HEK293 (cell line): Measurements from ENCODE around the gene GNB3.
A peak's percentile ranks its signal among the peaks of the same experiment; 100 is the strongest.

Experiments used
- CTCF ChIA-PET: fragments of 350-600 bp; formaldehyde crosslinking; extraction: SDS; loops from one replicate; lab custom pipeline; 2021; ENCODE audit warnings: antibody characterized with exemption; lab: Yijun Ruan, JAX
- POLR2A ChIA-PET: fragments of 300-600 bp; formaldehyde crosslinking; extraction: SDS; loops from one replicate; lab custom pipeline; 2020; ENCODE audit warnings: antibody characterized with exemption, inconsistent platforms; lab: Yijun Ruan, JAX
- H3K27ac ChIP-seq: fragments of 200-500 bp; sonication (Bioruptor generic); 2 replicates; pipeline ENCODE4 v1.5.1; 2014; ENCODE audit warnings: low read depth, low read length, control low read depth, inconsistent platforms; ENCODE audit errors: extremely low read depth
- H3K36me3 ChIP-seq, 2 experiments: fragments of 200-500 bp in 1 of 2; sonication (Bioruptor generic) in 1 of 2; 1 replicate in 1 of 2; 2 replicates in 1 of 2; pipeline ENCODE4 v1.5.1; 2014 to 2017; ENCODE audit warnings: inconsistent platforms in 2 of 2, low read length in 2 of 2; ENCODE audit not compliant: control insufficient read depth in 2 of 2, insufficient read depth in 1 of 2
- H3K4me1 ChIP-seq: fragments of 200-500 bp; sonication (Bioruptor generic); 2 replicates; pipeline ENCODE4 v1.5.1; 2014; ENCODE audit warnings: mild to moderate bottlenecking, low read length, inconsistent platforms; ENCODE audit not compliant: control insufficient read depth, insufficient read depth
- H3K4me3 ChIP-seq: 2 replicates; pipeline ENCODE4 v1.5.1; 2011; ENCODE audit warnings: low read depth, mild to moderate bottlenecking, control low read depth, low read length, moderate library complexity
- H3K9me3 ChIP-seq: fragments of 200-500 bp; sonication (Bioruptor generic); 2 replicates; pipeline ENCODE4 v1.5.1; 2014; ENCODE audit warnings: low read depth, low read length, inconsistent platforms; ENCODE audit not compliant: control insufficient read depth, insufficient read depth
- GLIS1 ChIP-seq: fragments of 450-650 bp; formaldehyde crosslinking; IDR thresholded peaks from 2 replicates; pipeline ENCODE4 v1.5.1; 2016; ENCODE audit warnings: missing biosample characterization, missing genetic modification characterization
- GLIS2 ChIP-seq: fragments of 450-650 bp; formaldehyde crosslinking; IDR thresholded peaks from 2 replicates; pipeline ENCODE4 v1.5.1; 2016; ENCODE audit warnings: missing biosample characterization, missing genetic modification characterization
- IKZF3 ChIP-seq: fragments of 450-650 bp; IDR thresholded peaks from 2 replicates; pipeline ENCODE4 v1.5.0; 2018; ENCODE audit warnings: missing biosample characterization, mild to moderate bottlenecking, missing genetic modification characterization, moderate library complexity
- SP7 ChIP-seq: fragments of 450-650 bp; formaldehyde crosslinking; IDR thresholded peaks from 2 replicates; pipeline ENCODE4 v1.5.1; 2016; ENCODE audit warnings: missing biosample characterization, missing genetic modification characterization
- YY2 ChIP-seq: fragments of 450-650 bp; formaldehyde crosslinking; IDR thresholded peaks from 2 replicates; pipeline ENCODE4 v1.5.1; 2016; ENCODE audit warnings: missing biosample characterization, missing genetic modification characterization
- ZBTB20 ChIP-seq: fragments of 450-650 bp; formaldehyde crosslinking; IDR thresholded peaks from 2 replicates; pipeline ENCODE4 v1.5.1; 2016; ENCODE audit warnings: missing biosample characterization, missing genetic modification characterization
- ZNF223 ChIP-seq: fragments of 450-650 bp; formaldehyde crosslinking; IDR thresholded peaks from 2 replicates; pipeline ENCODE4 v1.5.1; 2016; ENCODE audit warnings: missing biosample characterization, missing genetic modification characterization
- ZNF23 ChIP-seq: fragments of 450-650 bp; formaldehyde crosslinking; IDR thresholded peaks from 2 replicates; pipeline ENCODE4 v1.5.1; 2016; ENCODE audit warnings: missing biosample characterization, missing genetic modification characterization, borderline replicate concordance
- ZNF350 ChIP-seq: fragments of 450-650 bp; formaldehyde crosslinking; IDR thresholded peaks from 2 replicates; pipeline ENCODE4 v1.5.0; 2017; ENCODE audit warnings: missing biosample characterization, mild to moderate bottlenecking, missing genetic modification characterization
- ZNF416 ChIP-seq: fragments of 450-650 bp; formaldehyde crosslinking; IDR thresholded peaks from 2 replicates; pipeline ENCODE4 v1.5.1; 2016; ENCODE audit warnings: missing biosample characterization, missing genetic modification characterization
- ZNF473 ChIP-seq: fragments of 450-650 bp; formaldehyde crosslinking; IDR thresholded peaks from 2 replicates; pipeline ENCODE4 v1.5.1; 2017; ENCODE audit warnings: missing biosample characterization, missing genetic modification characterization
- ZNF529 ChIP-seq: fragments of 450-650 bp; formaldehyde crosslinking; IDR thresholded peaks from 2 replicates; pipeline ENCODE4 v1.5.1; 2017; ENCODE audit warnings: missing genetic modification characterization, missing biosample characterization; ENCODE audit not compliant: insufficient replicate concordance
- ZNF76 ChIP-seq: fragments of 450-650 bp; formaldehyde crosslinking; IDR thresholded peaks from 2 replicates; pipeline ENCODE4; 2016; ENCODE audit warnings: low read depth, missing biosample characterization, missing genetic modification characterization, borderline replicate concordance
- TF ChIP-seq, protein P1 (sequence below): fragments of 450-650 bp; formaldehyde crosslinking; IDR thresholded peaks from 2 replicates; pipeline ENCODE4 v1.5.1; 2016; ENCODE audit warnings: missing biosample characterization, missing genetic modification characterization
- TF ChIP-seq, protein P2 (sequence below): fragments of 450-650 bp; formaldehyde crosslinking; conservative IDR thresholded peaks from 2 replicates; pipeline ENCODE4 v1.5.1; 2016; ENCODE audit warnings: low read depth, missing biosample characterization, missing genetic modification characterization

The GNB3 gene

DNA sequence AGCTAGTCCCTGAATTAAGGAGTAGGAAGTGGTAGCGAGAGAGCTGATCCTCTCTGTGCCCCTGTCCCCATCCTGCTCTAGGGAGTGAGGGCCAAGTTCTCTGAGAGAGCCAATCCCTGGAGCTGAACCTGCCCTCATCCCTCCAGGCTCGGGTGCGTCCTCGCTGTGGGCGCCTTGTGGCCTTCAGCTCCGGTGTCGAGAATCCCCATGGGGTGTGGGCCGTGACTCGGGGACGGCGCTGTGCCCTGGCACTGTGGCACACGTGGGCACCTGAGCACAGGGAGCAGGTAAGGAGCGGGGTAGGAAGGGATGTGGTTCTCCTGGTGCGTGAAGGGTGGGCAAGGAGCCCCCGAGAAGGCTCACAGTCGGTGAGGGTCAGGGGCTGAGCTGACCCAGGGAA lies 1.9 kb upstream of the GNB3 start:
- peaks cover 14 to 89% of the 10 kb centered on the region in 2 experiments; a peak in 2 of 3 replicates for H3K36me3 ChIP-seq
- no peak overlapping the region for H3K27ac ChIP-seq
- CTCF ChIA-PET: interaction anchor here (0.7 to 2.0 kb wide), 3 partner anchors 13 to 115 kb away, joined by 3 to 9 read pairs (median 4); partner anchors contain the start of genes COPS7A and MLF2
- TF ChIP-seq, protein P1, sequence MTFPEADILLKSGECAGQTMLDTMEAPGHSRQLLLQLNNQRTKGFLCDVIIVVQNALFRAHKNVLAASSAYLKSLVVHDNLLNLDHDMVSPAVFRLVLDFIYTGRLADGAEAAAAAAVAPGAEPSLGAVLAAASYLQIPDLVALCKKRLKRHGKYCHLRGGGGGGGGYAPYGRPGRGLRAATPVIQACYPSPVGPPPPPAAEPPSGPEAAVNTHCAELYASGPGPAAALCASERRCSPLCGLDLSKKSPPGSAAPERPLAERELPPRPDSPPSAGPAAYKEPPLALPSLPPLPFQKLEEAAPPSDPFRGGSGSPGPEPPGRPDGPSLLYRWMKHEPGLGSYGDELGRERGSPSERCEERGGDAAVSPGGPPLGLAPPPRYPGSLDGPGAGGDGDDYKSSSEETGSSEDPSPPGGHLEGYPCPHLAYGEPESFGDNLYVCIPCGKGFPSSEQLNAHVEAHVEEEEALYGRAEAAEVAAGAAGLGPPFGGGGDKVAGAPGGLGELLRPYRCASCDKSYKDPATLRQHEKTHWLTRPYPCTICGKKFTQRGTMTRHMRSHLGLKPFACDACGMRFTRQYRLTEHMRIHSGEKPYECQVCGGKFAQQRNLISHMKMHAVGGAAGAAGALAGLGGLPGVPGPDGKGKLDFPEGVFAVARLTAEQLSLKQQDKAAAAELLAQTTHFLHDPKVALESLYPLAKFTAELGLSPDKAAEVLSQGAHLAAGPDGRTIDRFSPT (tag by site-specific recombination): peak; percentile 63
- no peak for TF ChIP-seq SP7 (tag by site-specific recombination)
- POLR2A ChIA-PET: interaction anchor here (1.7 to 6.5 kb wide), 3 partner anchors 9 to 13 kb away, joined by 6 to 62 read pairs (median 8); partner anchors contain the start of genes CDCA3 and USP5
- H3K9me3 ChIP-seq: no peaks in the 10 kb centered on the region
- no peaks in the 10 kb centered on the region for H3K4me1 ChIP-seq
- H3K4me3 ChIP-seq: no peak overlapping the region

DNA sequence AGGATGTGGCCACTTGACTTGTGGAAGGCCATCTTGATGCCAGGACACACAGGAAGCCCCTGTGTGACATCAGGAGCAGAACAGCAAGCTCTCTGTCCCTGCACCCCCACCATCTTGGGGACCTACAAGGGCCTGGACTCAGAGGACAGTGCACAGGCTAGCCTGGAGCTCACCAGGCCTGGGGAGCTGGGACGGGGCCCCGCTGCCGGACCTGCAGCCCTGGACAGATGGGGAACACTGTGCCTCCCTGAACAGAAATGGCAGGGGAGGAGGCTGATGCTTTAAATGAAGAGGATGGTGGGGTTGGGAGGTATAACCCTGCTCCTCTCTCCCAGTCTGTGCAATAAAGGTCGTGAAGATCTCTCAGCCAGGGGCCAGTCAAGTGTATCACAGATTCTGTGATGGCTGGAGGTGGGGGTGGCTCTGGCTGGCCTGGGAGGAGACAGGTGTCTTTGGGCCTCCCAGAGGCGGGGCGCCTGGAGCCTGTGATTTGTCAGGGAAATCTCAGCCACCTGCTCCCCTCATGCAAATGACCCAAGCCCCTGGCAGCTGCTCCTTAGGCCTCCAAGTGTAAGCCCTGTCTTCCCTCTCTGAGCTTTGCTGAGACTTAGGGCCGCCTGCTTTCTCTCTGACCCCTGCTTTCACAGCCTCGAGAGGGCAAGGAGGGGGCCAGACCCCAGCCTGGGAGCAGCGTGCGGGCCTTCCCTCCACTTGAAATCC lies 1.1 kb upstream of the GNB3 start:
- TF ChIP-seq ZNF350 (tag by site-specific recombination) (no peak), ZNF416 (tag by site-specific recombination) (no peak)
- H3K4me1 ChIP-seq: no peaks in the 10 kb centered on the region
- no peak overlapping the region for H3K4me3 ChIP-seq
- POLR2A ChIA-PET: interaction anchor here (1.2 to 6.5 kb wide), 5 partner anchors 9 to 87 kb away, joined by 3 to 62 read pairs (median 6); partner anchors contain the start of genes CDCA3, MLF2 and USP5
- H3K27ac ChIP-seq: no peak overlapping the region
- CTCF ChIA-PET: interaction anchor here (1.0 to 2.0 kb wide), 3 partner anchors 9 to 87 kb away, joined by 3 to 9 read pairs (median 5); partner anchors contain the start of gene MLF2
- no peaks in the 10 kb centered on the region for H3K9me3 ChIP-seq
- peaks cover 18 to 88% of the 10 kb centered on the region in 2 experiments; a peak in 2 of 3 replicates for H3K36me3 ChIP-seq

DNA sequence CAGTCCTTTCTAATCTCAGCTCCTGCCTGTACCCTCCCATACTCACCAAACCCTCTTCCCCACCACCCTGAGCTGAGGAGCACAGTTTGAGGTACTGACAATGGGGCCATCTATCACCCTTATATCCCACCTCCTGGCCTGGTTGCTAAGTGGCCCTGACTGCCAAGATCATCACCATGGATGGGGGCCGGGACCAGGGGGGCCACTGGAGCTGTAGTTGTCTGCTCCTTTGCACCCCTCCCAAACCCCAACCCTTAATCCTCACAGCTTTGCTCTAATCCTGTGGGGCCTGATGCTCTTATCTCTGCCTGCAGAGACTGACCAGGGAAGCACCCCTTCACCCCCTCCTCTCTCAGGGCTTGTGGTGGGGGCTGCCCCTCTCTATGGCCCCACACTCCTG lies 395 bp upstream of the GNB3 start:
- no peak overlapping the region for H3K4me3 ChIP-seq
- ChIA-PET CTCF (interaction anchor here (1.0 to 2.0 kb wide), 4 partner anchors 8 to 87 kb away, joined by 3 to 9 read pairs (median 4); partner anchors contain the start of genes MLF2 and USP5), POLR2A (interaction anchor here (0.8 to 6.5 kb wide), 6 partner anchors 9 to 87 kb away, joined by 3 to 62 read pairs (median 6); partner anchors contain the start of genes CDCA3, MLF2, PTMS and USP5)

More for the DNA sequence above, 395 bp upstream of the GNB3 start:
- no peaks in the 10 kb centered on the region for H3K9me3 ChIP-seq
- no peak overlapping the region for H3K27ac ChIP-seq
- no peaks in the 10 kb centered on the region for H3K4me1 ChIP-seq
- peaks cover 11 to 90% of the 10 kb centered on the region in 2 experiments; a peak in 2 of 3 replicates for H3K36me3 ChIP-seq
- no peak for TF ChIP-seq ZNF76
- peak; percentile 35; the same call in 1 of the 2 replicates for TF ChIP-seq GLIS2 (tag by site-specific recombination)
- no peak for TF ChIP-seq ZNF529
- no peak for TF ChIP-seq ZBTB20 (tag by site-specific recombination)
- no peak for TF ChIP-seq YY2 (tag by site-specific recombination)
- TF ChIP-seq ZNF223: no peak
- peak; percentile 17; the same call in 1 of the 2 replicates for TF ChIP-seq GLIS1 (tag by site-specific recombination)
- no peak for TF ChIP-seq ZNF473 (tag by site-specific recombination)
- TF ChIP-seq, protein P2, sequence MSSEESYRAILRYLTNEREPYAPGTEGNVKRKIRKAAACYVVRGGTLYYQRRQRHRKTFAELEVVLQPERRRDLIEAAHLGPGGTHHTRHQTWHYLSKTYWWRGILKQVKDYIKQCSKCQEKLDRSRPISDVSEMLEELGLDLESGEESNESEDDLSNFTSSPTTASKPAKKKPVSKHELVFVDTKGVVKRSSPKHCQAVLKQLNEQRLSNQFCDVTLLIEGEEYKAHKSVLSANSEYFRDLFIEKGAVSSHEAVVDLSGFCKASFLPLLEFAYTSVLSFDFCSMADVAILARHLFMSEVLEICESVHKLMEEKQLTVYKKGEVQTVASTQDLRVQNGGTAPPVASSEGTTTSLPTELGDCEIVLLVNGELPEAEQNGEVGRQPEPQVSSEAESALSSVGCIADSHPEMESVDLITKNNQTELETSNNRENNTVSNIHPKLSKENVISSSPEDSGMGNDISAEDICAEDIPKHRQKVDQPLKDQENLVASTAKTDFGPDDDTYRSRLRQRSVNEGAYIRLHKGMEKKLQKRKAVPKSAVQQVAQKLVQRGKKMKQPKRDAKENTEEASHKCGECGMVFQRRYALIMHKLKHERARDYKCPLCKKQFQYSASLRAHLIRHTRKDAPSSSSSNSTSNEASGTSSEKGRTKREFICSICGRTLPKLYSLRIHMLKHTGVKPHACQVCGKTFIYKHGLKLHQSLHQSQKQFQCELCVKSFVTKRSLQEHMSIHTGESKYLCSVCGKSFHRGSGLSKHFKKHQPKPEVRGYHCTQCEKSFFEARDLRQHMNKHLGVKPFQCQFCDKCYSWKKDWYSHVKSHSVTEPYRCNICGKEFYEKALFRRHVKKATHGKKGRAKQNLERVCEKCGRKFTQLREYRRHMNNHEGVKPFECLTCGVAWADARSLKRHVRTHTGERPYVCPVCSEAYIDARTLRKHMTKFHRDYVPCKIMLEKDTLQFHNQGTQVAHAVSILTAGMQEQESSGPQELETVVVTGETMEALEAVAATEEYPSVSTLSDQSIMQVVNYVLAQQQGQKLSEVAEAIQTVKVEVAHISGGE (tag by site-specific recombination): no peak
- TF ChIP-seq ZNF23 (tag by site-specific recombination): no peak
- TF ChIP-seq IKZF3: no peak
